Endothelial cell of umbilical vein (primary cell): Measurements from ENCODE around the gene PLD6. TPM values are rescaled to one million over a fixed set of nuclear protein-coding genes. Genes with fewer than 3 reads are reported as not detected.

ENCODE experiments used
- BruUV-seq: library from RNA; stranded (reverse); fragments of 400-500 nt; replicated peaks from 2 replicates; lab custom pipeline; 2021; lab: Mats Ljungman, UMichigan
- CTCF ChIA-PET: fragments of 300-600, 350-600 bp; sonication (Branson Sonifier 250); formaldehyde crosslinking; loops from one replicate; lab custom pipeline; 2021; ENCODE audit warnings: antibody characterized with exemption, inconsistent platforms; lab: Charles Lee
- POLR2A ChIA-PET: fragments of 300-600, 350-600 bp; sonication (Branson Sonifier 250); formaldehyde crosslinking; loops from one replicate; lab custom pipeline; 2021; ENCODE audit warnings: antibody characterized with exemption, inconsistent platforms; lab: Charles Lee
- DNase-seq: peaks from one replicate; pipeline ENCODE4 v3.0.0-alpha.2; 2011; ENCODE audit warnings: low read depth, low spot score
- FAIRE-seq: peaks from 2 replicates; lab custom pipeline; 2011; peaks lifted over from hg19 to GRCh38; lab: Jason Lieb, UNC
- H2AFZ ChIP-seq: 2 replicates; pipeline ENCODE4 v1.6.0; 2012; ENCODE audit warnings: low read depth, low read length, control low read depth, inconsistent platforms
- H3K27ac ChIP-seq: 2 replicates; pipeline ENCODE4 v1.5.1; 2011; ENCODE audit warnings: low read depth, mild to moderate bottlenecking, control low read depth, low read length, moderate library complexity; ENCODE audit not compliant: insufficient read depth
- H3K27me3 ChIP-seq, 2 experiments: 2 replicates each; pipeline versions ENCODE4 v1.6.0 to v1.6.1; 2011; ENCODE audit warnings: low read length in 2 of 2, mixed read lengths in 1 of 2; ENCODE audit not compliant: control insufficient read depth in 2 of 2, insufficient read depth in 2 of 2
- H3K36me3 ChIP-seq, 2 experiments: 2 replicates in 1 of 2; 3 replicates in 1 of 2; pipeline ENCODE4 v1.5.1; 2011; ENCODE audit warnings: low read length in 2 of 2, mild to moderate bottlenecking in 1 of 2, moderate library complexity in 1 of 2; ENCODE audit not compliant: control insufficient read depth in 2 of 2, insufficient read depth in 2 of 2; ENCODE audit errors: extremely low read depth in 1 of 2
- H3K4me1 ChIP-seq: 3 replicates; pipeline ENCODE4 v1.5.1; 2011; ENCODE audit warnings: mild to moderate bottlenecking, low read length; ENCODE audit not compliant: control insufficient read depth, insufficient read depth; ENCODE audit errors: extremely low read depth
- H3K4me2 ChIP-seq: 2 replicates; pipeline ENCODE4 v1.6.1; 2011; ENCODE audit warnings: low read length, control low read depth, mixed read lengths; ENCODE audit not compliant: insufficient read depth
- H3K4me3 ChIP-seq, 3 experiments: fragments of 200-600 bp in 1 of 3; sonication (generic), shearing (Covaris generic) in 1 of 3; replicated peaks in 1 of 3; 2 replicates each; pipeline ENCODE4 v1.5.1; 2011 to 2016; ENCODE audit warnings: control low read depth in 3 of 3, low read length in 3 of 3, mild to moderate bottlenecking in 2 of 3, inconsistent platforms in 1 of 3, low read depth in 1 of 3, moderate library complexity in 1 of 3; ENCODE audit not compliant: insufficient read depth in 1 of 3
- H3K79me2 ChIP-seq: 2 replicates; pipeline ENCODE4 v1.6.0; 2012; ENCODE audit warnings: low read length, inconsistent platforms; ENCODE audit not compliant: control insufficient read depth, insufficient read depth
- H3K9ac ChIP-seq: replicated peaks from 2 replicates; pipeline ENCODE3; 2011; ENCODE audit warnings: low read length, control low read depth; ENCODE audit not compliant: insufficient read depth; ENCODE audit errors: extremely low read depth
- H3K9me1 ChIP-seq: replicated peaks from 3 replicates; pipeline ENCODE4 v1.6.0; 2011; ENCODE audit warnings: mild to moderate bottlenecking, low read length; ENCODE audit not compliant: control insufficient read depth, insufficient read depth; ENCODE audit errors: extremely low read depth
- H3K9me3 ChIP-seq: replicated peaks from 2 replicates; pipeline ENCODE4 v1.5.1; 2012; ENCODE audit warnings: low read length, inconsistent platforms; ENCODE audit not compliant: control insufficient read depth, insufficient read depth
- H4K20me1 ChIP-seq: replicated peaks from 2 replicates; pipeline ENCODE3; 2011; ENCODE audit warnings: mild to moderate bottlenecking, low read length; ENCODE audit not compliant: control insufficient read depth, insufficient read depth; ENCODE audit errors: extremely low read depth
- EZH2 ChIP-seq: IDR thresholded peaks from 2 replicates; pipeline ENCODE4 v1.6.1; 2012; ENCODE audit warnings: borderline replicate concordance, low read depth, mild to moderate bottlenecking, moderate library complexity, low read length, inconsistent platforms; ENCODE audit not compliant: severe bottlenecking
- FOS ChIP-seq: IDR thresholded peaks from 2 replicates; pipeline ENCODE4 v1.6.1; 2011; ENCODE audit warnings: mild to moderate bottlenecking, low read length, moderate library complexity, borderline replicate concordance; ENCODE audit not compliant: insufficient read depth
- GATA2 ChIP-seq: IDR thresholded peaks from 2 replicates; pipeline ENCODE4 v1.7.0; 2011; ENCODE audit warnings: low read depth, mild to moderate bottlenecking, moderate library complexity, mixed read lengths, low read length; ENCODE audit not compliant: insufficient read length, insufficient read depth
- JUN ChIP-seq: IDR thresholded peaks from 2 replicates; pipeline ENCODE4 v1.6.1; 2011; ENCODE audit warnings: borderline replicate concordance, low read depth; ENCODE audit not compliant: insufficient read length, insufficient read depth
- MYC ChIP-seq: IDR thresholded peaks from one replicate; pipeline ENCODE4 v1.6.1; 2011; ENCODE audit warnings: mild to moderate bottlenecking, low read depth, low read length
- POLR2A ChIP-seq: IDR thresholded peaks from 2 replicates; pipeline ENCODE4 v1.6.1; 2012; ENCODE audit warnings: low read depth, mild to moderate bottlenecking, control low read depth, low read length
- POLR2AphosphoS5 ChIP-seq: IDR thresholded peaks from 2 replicates; pipeline ENCODE4 v1.6.1; 2012; ENCODE audit warnings: low read depth, mild to moderate bottlenecking, control low read depth, low read length, moderate library complexity; ENCODE audit not compliant: insufficient read depth
- dilution Hi-C: fragments of 300-500 bp; cut with MboI; formaldehyde crosslinking; loops from one replicate; pipeline ENCODE4 v1.15.0; 2019; ENCODE audit warnings: low sequenced_read_pairs; ENCODE audit not compliant: extremely low pct_ligation_motif_present
- intact Hi-C: fragments of 100-400 bp; cut with micrococcal nuclease; formaldehyde crosslinking; loops from one replicate; pipeline ENCODE4 v1.10.0; 2022
- polyA plus RNA-seq, 4 experiments: library from polyadenylated mRNA; depleted of rRNA in 3 of 4; stranded (reverse) in 3 of 4; unstranded in 1 of 4; fragments of >200 nt; gene quantifications; 2 replicates each; pipeline versions ENCODE4 v1.2.1 to v1.2.3, GENCODE V29; 2011 to 2012; ENCODE audit warnings: missing spikeins in 1 of 4
- total RNA-seq: library from RNA; stranded (reverse); gene quantifications from 2 replicates; pipeline ENCODE4 v1.2.3, GENCODE V29; 2021
- TF ChIP-seq, protein P1 (sequence below): IDR thresholded peaks from 2 replicates; pipeline ENCODE4 v1.6.1; 2011; ENCODE audit not compliant: insufficient read depth, insufficient read length
- TF ChIP-seq, protein P2 (sequence below), 2 donors: IDR thresholded peaks; 1 replicate in 1 of 2; 2 replicates in 1 of 2; pipeline ENCODE4 v1.5.1; 2011; ENCODE audit warnings: low read length in 2 of 2, mild to moderate bottlenecking in 2 of 2, moderate library complexity in 2 of 2, control low read depth in 1 of 2, inconsistent platforms in 1 of 2, low read depth in 1 of 2; ENCODE audit not compliant: insufficient read depth in 1 of 2; ENCODE audit errors: extremely low read depth in 1 of 2

PLD6 gene
- total and polyA plus RNA-seq, 2 donors (not counting 3 experiments of a cell fraction or from before 2014, with no cell fraction given), result 2.9 to 4.4 TPM

DNA sequence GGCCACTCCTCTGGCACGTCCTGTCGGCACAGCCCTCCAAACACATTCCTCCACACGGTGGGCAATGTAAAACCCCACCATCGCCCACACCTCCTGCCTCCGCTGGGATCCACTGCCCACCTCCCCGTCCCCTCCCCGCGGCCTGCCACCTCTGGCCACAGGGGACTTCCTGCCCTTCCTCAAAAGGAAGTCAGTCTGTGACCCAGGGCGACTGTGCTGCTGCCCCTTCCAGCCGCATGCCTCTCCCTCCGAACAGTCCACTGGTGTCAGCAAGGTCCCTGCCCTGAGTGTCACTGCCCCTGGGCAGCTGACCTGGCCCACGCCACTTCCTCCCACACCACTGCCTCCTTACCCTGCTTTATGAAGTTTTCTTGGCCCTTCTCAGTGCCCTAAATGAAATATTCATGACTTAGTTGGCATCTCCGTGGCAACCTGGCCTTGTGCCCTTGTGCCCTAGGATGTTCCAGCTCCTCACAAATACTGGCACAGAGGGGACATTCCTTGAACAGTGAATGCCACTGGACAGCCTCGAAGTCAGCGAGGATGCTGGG is 2.0 kb downstream of the PLD6 start:
- ChIA-PET CTCF (interaction anchor here (2.5 kb wide), 1 partner anchor 63 kb away, joined by 8 read pairs; no protein-coding TSS in a partner anchor), POLR2A (no interaction called here)
- H3K4me3 ChIP-seq, result no peak overlapping the region
- no peaks in the 10 kb centered on the region for H3K27me3 ChIP-seq
- no peaks in the 10 kb centered on the region for H3K79me2 ChIP-seq
- dilution Hi-C loops (no loop called here), intact Hi-C loops (no loop called here)
- no peaks in the 10 kb centered on the region for H3K9me3 ChIP-seq
- H3K27ac ChIP-seq, result no peak overlapping the region
- DNase-seq, result no peak
- no TSS peak for BruUV-seq
- no peak overlapping the region for H3K4me2 ChIP-seq
- H3K9me1 ChIP-seq, result no peaks in the 10 kb centered on the region
- H2AFZ ChIP-seq, result no peak overlapping the region
- no peaks in the 10 kb centered on the region for H3K36me3 ChIP-seq
- H4K20me1 ChIP-seq, result no peaks in the 10 kb centered on the region
- H3K9ac ChIP-seq, result no peak overlapping the region
- no peak for FAIRE-seq
- peaks cover 13% of the 10 kb centered on the region for H3K4me1 ChIP-seq
- TF ChIP-seq JUN (no peak), EZH2 (no peak), GATA2 (no peak), MYC (no peak), FOS (no peak), POLR2A (no peak), POLR2AphosphoS5 (no peak)
- TF ChIP-seq, protein P1, sequence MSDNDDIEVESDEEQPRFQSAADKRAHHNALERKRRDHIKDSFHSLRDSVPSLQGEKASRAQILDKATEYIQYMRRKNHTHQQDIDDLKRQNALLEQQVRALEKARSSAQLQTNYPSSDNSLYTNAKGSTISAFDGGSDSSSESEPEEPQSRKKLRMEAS, result no peak
- TF ChIP-seq, protein P2, sequence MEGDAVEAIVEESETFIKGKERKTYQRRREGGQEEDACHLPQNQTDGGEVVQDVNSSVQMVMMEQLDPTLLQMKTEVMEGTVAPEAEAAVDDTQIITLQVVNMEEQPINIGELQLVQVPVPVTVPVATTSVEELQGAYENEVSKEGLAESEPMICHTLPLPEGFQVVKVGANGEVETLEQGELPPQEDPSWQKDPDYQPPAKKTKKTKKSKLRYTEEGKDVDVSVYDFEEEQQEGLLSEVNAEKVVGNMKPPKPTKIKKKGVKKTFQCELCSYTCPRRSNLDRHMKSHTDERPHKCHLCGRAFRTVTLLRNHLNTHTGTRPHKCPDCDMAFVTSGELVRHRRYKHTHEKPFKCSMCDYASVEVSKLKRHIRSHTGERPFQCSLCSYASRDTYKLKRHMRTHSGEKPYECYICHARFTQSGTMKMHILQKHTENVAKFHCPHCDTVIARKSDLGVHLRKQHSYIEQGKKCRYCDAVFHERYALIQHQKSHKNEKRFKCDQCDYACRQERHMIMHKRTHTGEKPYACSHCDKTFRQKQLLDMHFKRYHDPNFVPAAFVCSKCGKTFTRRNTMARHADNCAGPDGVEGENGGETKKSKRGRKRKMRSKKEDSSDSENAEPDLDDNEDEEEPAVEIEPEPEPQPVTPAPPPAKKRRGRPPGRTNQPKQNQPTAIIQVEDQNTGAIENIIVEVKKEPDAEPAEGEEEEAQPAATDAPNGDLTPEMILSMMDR (IDR thresholded peaks at IDR 0.05; ENCODE audit: extremely low read depth in 1 of 2, insufficient read depth in 1 of 2, low read depth in 1 of 2, low read length in 2 of 2), result no peak
